H1 (cell line): ENCODE data around the gene CDK15. TPM values are rescaled to one million over a fixed set of nuclear protein-coding genes. Genes with fewer than 3 reads are reported as not detected.

Experiments
- CTCF ChIA-PET: fragments of 300-600 bp; sonication (Branson Sonifier 250); formaldehyde crosslinking; loops from one replicate; lab custom pipeline; 2021; ENCODE audit not compliant: partially characterized antibody; lab: Charles Lee
- POLR2A ChIA-PET: fragments of 300-600 bp; sonication (Branson Sonifier 250); formaldehyde crosslinking; loops from one replicate; lab custom pipeline; 2021; ENCODE audit warnings: inconsistent platforms; ENCODE audit not compliant: partially characterized antibody; lab: Charles Lee
- DNase-seq, 2 experiments: peaks; one replicate each; pipeline versions ENCODE4 v3.0.0 to v3.0.0-alpha.2; 2010 to 2022; ENCODE audit warnings: low spot score in 2 of 2, low read depth in 1 of 2, mixed read lengths in 1 of 2
- FAIRE-seq: peaks from 2 replicates; lab custom pipeline; 2011; peaks lifted over from hg19 to GRCh38; lab: Jason Lieb, UNC
- H2AFZ ChIP-seq: 2 replicates; pipeline ENCODE4 v1.8.1; 2012; ENCODE audit warnings: low read length, inconsistent platforms
- H2AK5ac ChIP-seq: 2 replicates; pipeline ENCODE4 v1.6.1; 2013; ENCODE audit warnings: low read depth, low read length
- H2BK120ac ChIP-seq: replicated peaks from 2 replicates; pipeline ENCODE3; 2013; ENCODE audit warnings: low read depth, low read length, inconsistent platforms
- H2BK12ac ChIP-seq: 2 replicates; pipeline ENCODE4 v1.6.1; 2013; ENCODE audit warnings: low read depth, low read length
- H2BK15ac ChIP-seq: 2 replicates; pipeline ENCODE4 v1.6.1; 2013; ENCODE audit warnings: low read length
- H2BK20ac ChIP-seq: 2 replicates; pipeline ENCODE4 v1.6.1; 2013; ENCODE audit warnings: low read length
- H2BK5ac ChIP-seq: 2 replicates; pipeline ENCODE4 v1.6.1; 2013; ENCODE audit warnings: low read depth, low read length
- H3K14ac ChIP-seq: 2 replicates; pipeline ENCODE4 v1.6.1; 2013; ENCODE audit warnings: inconsistent platforms; ENCODE audit not compliant: insufficient read length
- H3K18ac ChIP-seq: 2 replicates; pipeline ENCODE4 v1.6.1; 2013; ENCODE audit warnings: low read length; ENCODE audit errors: extremely low read depth
- H3K23ac ChIP-seq: 2 replicates; pipeline ENCODE4 v1.6.1; 2013; ENCODE audit warnings: inconsistent platforms; ENCODE audit not compliant: insufficient read length
- H3K23me2 ChIP-seq: 2 replicates; pipeline ENCODE4 v1.6.1; 2013; ENCODE audit warnings: low read depth, low read length
- H3K27ac ChIP-seq: 2 replicates; pipeline ENCODE4 v1.6.1; 2011; ENCODE audit warnings: low read depth, low read length, inconsistent platforms
- H3K27me3 ChIP-seq, 4 experiments: replicated peaks in 1 of 4; 1 replicate in 1 of 4; 2 replicates in 3 of 4; pipeline versions ENCODE4 v1.6.1 to v1.8.1; 2011 to 2013; ENCODE audit warnings: low read length in 3 of 4, mild to moderate bottlenecking in 3 of 4, inconsistent platforms in 2 of 4, mixed read lengths in 2 of 4, moderate library complexity in 1 of 4; ENCODE audit not compliant: control insufficient read depth in 3 of 4, insufficient read depth in 3 of 4; ENCODE audit errors: extremely low read depth in 1 of 4
- H3K36me3 ChIP-seq, 4 experiments: 2 replicates each; pipeline versions ENCODE4 v1.6.1 to v1.8.1; 2011 to 2013; ENCODE audit warnings: mild to moderate bottlenecking in 4 of 4, low read length in 3 of 4, moderate library complexity in 2 of 4, control low read depth in 1 of 4, inconsistent platforms in 1 of 4; ENCODE audit not compliant: insufficient read depth in 4 of 4, control insufficient read depth in 2 of 4
- H3K4ac ChIP-seq: replicated peaks from 2 replicates; pipeline ENCODE3; 2013; ENCODE audit warnings: low read length, low read depth, mixed read lengths, inconsistent platforms; ENCODE audit not compliant: insufficient read length
- H3K4me1 ChIP-seq, 4 experiments: replicated peaks in 1 of 4; 1 replicate in 1 of 4; 2 replicates in 3 of 4; pipeline versions ENCODE4 v1.6.1 to v1.8.1; 2011 to 2013; ENCODE audit warnings: low read length in 3 of 4, inconsistent platforms in 2 of 4, mixed read lengths in 1 of 4; ENCODE audit not compliant: insufficient read depth in 4 of 4, control insufficient read depth in 3 of 4
- H3K4me2 ChIP-seq, 2 experiments: 2 replicates each; pipeline versions ENCODE4 v1.6.1 to v1.8.1; 2011 to 2013; ENCODE audit warnings: low read depth in 2 of 2, low read length in 2 of 2, control low read depth in 1 of 2, inconsistent platforms in 1 of 2, mild to moderate bottlenecking in 1 of 2; ENCODE audit not compliant: insufficient read depth in 1 of 2
- H3K4me3 ChIP-seq, 4 experiments: fragments of 200-600, 300-600 bp in 1 of 4; sonication (generic), shearing (Covaris generic), sonication (Bioruptor Twin) in 1 of 4; 2 replicates each; pipeline versions ENCODE4 v1.5.1 to v1.8.1; 2011 to 2016; ENCODE audit warnings: low read length in 4 of 4, low read depth in 3 of 4, control low read depth in 2 of 4, inconsistent platforms in 2 of 4, mild to moderate bottlenecking in 2 of 4, mixed read lengths in 1 of 4, moderate library complexity in 1 of 4; ENCODE audit not compliant: insufficient read depth in 2 of 4; ENCODE audit errors: extremely low read depth in 1 of 4
- H3K56ac ChIP-seq: replicated peaks from 2 replicates; pipeline ENCODE3; 2013; ENCODE audit warnings: low read depth, mild to moderate bottlenecking, mixed read lengths, low read length, inconsistent platforms; ENCODE audit not compliant: insufficient read length
- H3K79me1 ChIP-seq: 2 replicates; pipeline ENCODE4 v1.6.1; 2013; ENCODE audit warnings: low read depth, low read length, control low read depth
- H3K79me2 ChIP-seq, 2 experiments: 2 replicates each; pipeline versions ENCODE4 v1.6.1 to v1.8.1; 2012 to 2013; ENCODE audit warnings: low read length in 2 of 2, mild to moderate bottlenecking in 2 of 2, inconsistent platforms in 1 of 2; ENCODE audit not compliant: insufficient read depth in 2 of 2, control insufficient read depth in 1 of 2
- H3K9ac ChIP-seq, 4 experiments: replicated peaks in 1 of 4; 1 replicate in 1 of 4; 2 replicates in 3 of 4; pipeline versions ENCODE4 v1.6.1 to v1.8.1; 2011 to 2013; ENCODE audit warnings: low read depth in 3 of 4, low read length in 3 of 4, control low read depth in 2 of 4, mild to moderate bottlenecking in 2 of 4, moderate library complexity in 2 of 4, inconsistent platforms in 1 of 4; ENCODE audit errors: extremely low read depth in 1 of 4
- H3K9me3 ChIP-seq, 2 experiments: 2 replicates each; pipeline versions ENCODE4 v1.6.1 to v1.8.1; 2012 to 2013; ENCODE audit warnings: mild to moderate bottlenecking in 2 of 2, moderate library complexity in 2 of 2, control low read depth in 1 of 2, inconsistent platforms in 1 of 2, low read depth in 1 of 2, low read length in 1 of 2, mixed read lengths in 1 of 2; ENCODE audit not compliant: insufficient read depth in 2 of 2
- H4K20me1 ChIP-seq, 2 experiments: replicated peaks in 1 of 2; 2 replicates each; pipeline versions ENCODE3 to v1.8.1; 2011 to 2013; ENCODE audit warnings: inconsistent platforms in 2 of 2, low read length in 2 of 2, mild to moderate bottlenecking in 1 of 2; ENCODE audit not compliant: insufficient read depth in 2 of 2, control insufficient read depth in 1 of 2
- H4K5ac ChIP-seq: 2 replicates; pipeline ENCODE4 v1.6.1; 2013; ENCODE audit warnings: low read length, low read depth, mixed read lengths, inconsistent platforms; ENCODE audit not compliant: insufficient read length
- H4K8ac ChIP-seq: 2 replicates; pipeline ENCODE4 v1.8.0; 2013; ENCODE audit warnings: mild to moderate bottlenecking, moderate library complexity, low read length, inconsistent platforms; ENCODE audit not compliant: insufficient read depth; ENCODE audit errors: extremely low read depth
- H4K91ac ChIP-seq: replicated peaks from 2 replicates; pipeline ENCODE3; 2013; ENCODE audit warnings: low read length, mixed read lengths, inconsistent platforms; ENCODE audit not compliant: insufficient read length
- EGR1 ChIP-seq: IDR thresholded peaks from 2 replicates; pipeline ENCODE4 v1.6.1; 2011; ENCODE audit warnings: low read depth, low read length, borderline replicate concordance
- WGBS, 2 experiments: shearing (Covaris generic) in 1 of 2; methylation state at CpG; one replicate each; pipeline versions ENCODE4 v1.1.6 to v1.1.7; 2013 to 2015; ENCODE audit warnings: low lambda C conversion rate in 2 of 2, mixed read lengths in 2 of 2, inconsistent platforms in 1 of 2, low coverage in 1 of 2, missing lambda C conversion rate in 1 of 2; ENCODE audit not compliant: insufficient replicate concordance in 2 of 2, insufficient coverage in 1 of 2, insufficient read length in 1 of 2; ENCODE audit errors: extremely low coverage in 1 of 2, missing lambda C conversion rate in 1 of 2; 5-methylcytosine and 5-hydroxymethylcytosine counted together
- polyA plus RNA-seq, 7 experiments: library from polyadenylated mRNA; depleted of rRNA in 3 of 7; stranded (reverse) in 5 of 7; unstranded in 2 of 7; fragments of >200 nt in 5 of 7; fragments of 200-250 nt in 2 of 7; gene quantifications; 1 replicate in 5 of 7; 2 replicates in 1 of 7; 4 replicates in 1 of 7; pipeline versions ENCODE4 v1.2.1 to v1.2.3, GENCODE V29; 2011 to 2013; ENCODE audit warnings: missing spikeins in 2 of 7, mixed read lengths in 2 of 7
- total RNA-seq: library from RNA; stranded (reverse); fragmentation: NEBNext Ultra II Directional; extraction: Animal tissue kit (Norgen Biotek cat#: 25700); gene quantifications from 2 replicates; pipeline ENCODE4 v1.2.1, GENCODE V29; 2021

CDK15 gene
- total and polyA plus RNA-seq, 2 of the 8 experiments (the other 6 are each of a cell fraction or from before 2014, with no cell fraction given), result 0.03 TPM; not detected in 1

DNA sequence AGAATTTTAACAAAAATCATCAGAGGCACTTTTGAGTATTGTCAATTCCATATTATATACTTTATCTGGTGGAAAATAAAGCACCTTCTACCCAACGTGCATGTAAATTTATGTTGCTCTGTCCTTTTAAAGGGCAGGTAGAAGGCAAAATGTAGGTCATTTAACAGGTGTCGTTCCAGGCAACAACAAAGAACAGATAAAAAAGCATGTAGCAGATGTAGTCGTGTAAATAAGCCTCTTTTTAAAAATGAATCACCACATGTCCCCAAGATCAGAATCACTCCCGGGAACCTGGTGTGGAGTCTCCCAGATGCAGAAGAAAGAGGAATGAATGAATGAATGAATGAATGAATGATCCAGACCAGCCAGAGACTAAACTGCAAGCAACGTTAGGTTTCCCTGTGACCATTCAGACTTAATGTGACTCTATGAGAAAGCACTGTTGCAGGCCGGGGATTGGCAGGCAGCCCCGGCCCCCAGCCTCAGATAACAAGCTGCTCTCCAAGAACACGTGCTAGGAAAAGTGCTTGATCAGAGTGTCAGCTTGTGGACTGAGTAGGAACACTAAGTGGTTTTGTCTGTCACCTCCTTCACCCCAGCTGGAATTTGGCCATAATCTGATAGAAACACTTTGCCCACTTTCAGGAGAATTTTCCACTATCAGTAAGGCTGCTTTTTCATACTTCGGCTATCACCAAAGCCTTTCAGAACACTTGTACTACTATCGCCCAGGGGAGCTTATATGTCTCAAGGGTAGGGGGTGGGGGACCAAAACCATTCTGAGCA is 100.6 kb downstream of the CDK15 start:
- peak; percentile 48 for FAIRE-seq
- Histone ChIP-seq H2BK120ac (no peak overlapping the region), H3K23ac (no peak overlapping the region), H3K79me1 (no peaks in the 10 kb centered on the region), H3K14ac (no peak overlapping the region), H3K56ac (no peak overlapping the region), H3K4me1 (peaks cover 9 to 27% (median 22%) of the 10 kb centered on the region in 4 experiments; a peak in 5 of 7 replicates), H3K27me3 (no peaks in the 10 kb centered on the region), H3K9ac (no peak overlapping the region), H4K8ac (no peak overlapping the region), H3K4me3 (0 out of 8 replicates have a peak overlapping the region, but pooled peaks of 1 of the 4 experiments have one; percentile 1), H2BK5ac (no peak overlapping the region), H4K20me1 (no peaks in the 10 kb centered on the region), H3K27ac (no peak overlapping the region), H4K5ac (no peak overlapping the region), H3K4me2 (peak overlapping the region in 1 of 2 experiments; percentile 25; a peak in 2 of 4 replicates), H4K91ac (no peak overlapping the region), H3K23me2 (no peaks in the 10 kb centered on the region), H2AFZ (no peak overlapping the region), H3K79me2 (no peaks in the 10 kb centered on the region), H2BK12ac (no peak overlapping the region), H3K18ac (no peak overlapping the region), H3K9me3 (no peaks in the 10 kb centered on the region), H3K36me3 (no peaks in the 10 kb centered on the region), H3K4ac (no peak overlapping the region), H2AK5ac (no peak overlapping the region), H2BK20ac (no peak overlapping the region), H2BK15ac (no peak overlapping the region)
- TF ChIP-seq EGR1, result no peak
- ChIA-PET POLR2A (interaction anchor here (1.2 kb wide), 1 partner anchor 55 kb away, joined by 3 read pairs; no protein-coding TSS in a partner anchor), CTCF (interaction anchor here (1.9 kb wide), 1 partner anchor 14 kb away, joined by 6 read pairs; no protein-coding TSS in a partner anchor)
- WGBS, 2 experiments, result 77% methylated on average over 10 of the region's 10 CpGs; no CpG with 5 or more reads in 1 of the 2 experiments
- DNase-seq, result no peak
